GM23338 (cell line): ENCODE results near the gene PLEKHG5. TPM values are rescaled to one million over a fixed set of nuclear protein-coding genes. Genes with fewer than 3 reads are reported as not detected.

ENCODE experiments used
- ATAC-seq: fragments of 200-7000 bp; cut with Tn5 transposase; 3 replicates; pipeline ENCODE4 v1.9.1; 2020
- DNase-seq: peaks from one replicate; pipeline ENCODE4 v3.0.0-alpha.2; 2015; ENCODE audit warnings: low spot score
- H2AFZ ChIP-seq: fragments of 200-600 bp; sonication (generic); 2 replicates; pipeline ENCODE4 v1.8.0; 2016; ENCODE audit warnings: antibody characterized with exemption, mild to moderate bottlenecking, moderate library complexity
- H3F3A ChIP-seq: fragments of 200-600 bp; sonication (generic); replicated peaks from 2 replicates; pipeline ENCODE4 v1.8.0; 2017; ENCODE audit warnings: antibody characterized with exemption, mixed run types, low read depth
- H3K27ac ChIP-seq: fragments of 200-600 bp; sonication (generic); 2 replicates; pipeline ENCODE4 v1.6.1; 2016; ENCODE audit warnings: low read depth
- H3K27me3 ChIP-seq: fragments of 200-600 bp; sonication (generic); 2 replicates; pipeline ENCODE4 v1.8.0; 2016; ENCODE audit warnings: mild to moderate bottlenecking, mixed run types, moderate library complexity; ENCODE audit not compliant: insufficient read depth
- H3K36me3 ChIP-seq: fragments of 200-600 bp; sonication (generic); 2 replicates; pipeline ENCODE4 v1.8.0; 2016; ENCODE audit warnings: mild to moderate bottlenecking; ENCODE audit not compliant: insufficient read depth
- H3K4me1 ChIP-seq: fragments of 200-600 bp; sonication (generic); 2 replicates; pipeline ENCODE4 v1.8.0; 2016; ENCODE audit warnings: mild to moderate bottlenecking, moderate library complexity; ENCODE audit not compliant: insufficient read depth
- H3K4me2 ChIP-seq: fragments of 200-600 bp; sonication (generic); 2 replicates; pipeline ENCODE4 v1.7.1; 2017; ENCODE audit warnings: mixed run types
- H3K4me3 ChIP-seq: fragments of 200-600 bp; sonication (generic); 2 replicates; pipeline ENCODE4 v1.6.1; 2016; ENCODE audit warnings: mixed run types
- H3K79me2 ChIP-seq: fragments of 200-600 bp; sonication (generic); replicated peaks from 2 replicates; pipeline ENCODE4 v1.8.0; 2017; ENCODE audit warnings: mild to moderate bottlenecking; ENCODE audit not compliant: insufficient read depth
- H3K9me2 ChIP-seq: fragments of 200-600 bp; sonication (generic); 2 replicates; pipeline ENCODE4 v1.8.0; 2017; ENCODE audit not compliant: insufficient read depth
- H4K20me1 ChIP-seq: fragments of 200-600 bp; sonication (generic); replicated peaks from 2 replicates; pipeline ENCODE4 v1.8.0; 2017; ENCODE audit warnings: mild to moderate bottlenecking; ENCODE audit not compliant: insufficient read depth
- H3K27ac Mint-ChIP-seq: 2 replicates; pipeline ENCODE4 v1.8.0; 2020; ENCODE audit warnings: inconsistent platforms, mild to moderate bottlenecking, moderate library complexity, mixed read lengths
- H3K27me3 Mint-ChIP-seq: 3 replicates; pipeline ENCODE4 v1.8.0; 2022; ENCODE audit warnings: low read depth, mild to moderate bottlenecking, moderate library complexity, mixed read lengths, inconsistent platforms; ENCODE audit not compliant: insufficient read depth, poor library complexity
- H3K36me3 Mint-ChIP-seq: 3 replicates; pipeline ENCODE4 v1.8.0; 2021; ENCODE audit warnings: low read depth, mild to moderate bottlenecking, inconsistent platforms, moderate library complexity, mixed read lengths
- H3K4me1 Mint-ChIP-seq: 3 replicates; pipeline ENCODE4 v1.8.0; 2020; ENCODE audit warnings: mild to moderate bottlenecking, inconsistent platforms, mixed read lengths
- H3K4me3 Mint-ChIP-seq: 3 replicates; pipeline ENCODE4 v1.8.0; 2021; ENCODE audit warnings: moderate library complexity, mild to moderate bottlenecking, inconsistent platforms, mixed read lengths
- H3K9me3 Mint-ChIP-seq: 3 replicates; pipeline ENCODE4 v1.8.0; 2020; ENCODE audit warnings: moderate library complexity, mild to moderate bottlenecking, inconsistent platforms, mixed read lengths
- CREB1 ChIP-seq: fragments of 250-450 bp; sonication (Bioruptor Pico); IDR thresholded peaks from 2 replicates; pipeline ENCODE4 v1.5.0; 2020; ENCODE audit warnings: low read depth, mild to moderate bottlenecking, moderate library complexity
- NANOG ChIP-seq: IDR thresholded peaks from 2 replicates; pipeline ENCODE4 v1.6.1; 2016; ENCODE audit warnings: antibody characterized with exemption, borderline replicate concordance
- POLR2AphosphoS5 ChIP-seq: IDR thresholded peaks from 2 replicates; pipeline ENCODE4 v1.6.1; 2016; ENCODE audit warnings: antibody characterized with exemption, low read depth
- STAT1 ChIP-seq: IDR thresholded peaks from one replicate; pipeline ENCODE4 v1.6.1; 2016; ENCODE audit warnings: antibody characterized with exemption; ENCODE audit not compliant: unreplicated experiment
- ZNF114 ChIP-seq: fragments of 250-450 bp; sonication (Bioruptor Pico); IDR thresholded peaks from 2 replicates; pipeline ENCODE4 v1.5.0; 2020; ENCODE audit warnings: mild to moderate bottlenecking, moderate library complexity
- ZNF331 ChIP-seq: fragments of 250-450 bp; sonication (Bioruptor Pico); IDR thresholded peaks from 2 replicates; pipeline ENCODE4 v1.5.0; 2020; ENCODE audit warnings: low read depth, mild to moderate bottlenecking, moderate library complexity
- polyA plus RNA-seq: library from polyadenylated mRNA; unstranded; fragments of >200 nt; fragmentation: Nextera tagmentation; extraction: Ambion mirVana; gene quantifications from 2 replicates; pipeline ENCODE4 v1.2.1, GENCODE V29; 2016
- total RNA-seq: library from RNA; depleted of rRNA; stranded (reverse); fragments of >200 nt; shearing (Covaris generic); gene quantifications from 2 replicates; pipeline ENCODE4 v1.2.3, GENCODE V29; 2014
- TF ChIP-seq, protein P1 (sequence below), 2 experiments: fragments of 200-600 bp in 1 of 2; sonication (generic) in 1 of 2; conservative IDR thresholded peaks; 2 replicates each; pipeline versions ENCODE4 v1.5.1 to v1.6.1; 2016 to 2017; ENCODE audit warnings: antibody characterized with exemption in 2 of 2, low read depth in 2 of 2, mild to moderate bottlenecking in 2 of 2, moderate library complexity in 1 of 2
- TF ChIP-seq, protein P2 (sequence below): IDR thresholded peaks from 2 replicates; pipeline ENCODE4 v1.6.1; 2016; ENCODE audit warnings: antibody characterized with exemption
- TF ChIP-seq, protein P3 (sequence below): fragments of 250-450 bp; sonication (Bioruptor Pico); IDR thresholded peaks from 2 replicates; pipeline ENCODE4 v1.5.0; 2020; ENCODE audit warnings: mild to moderate bottlenecking, moderate library complexity

Gene PLEKHG5
- total and polyA plus RNA-seq, 2 experiments from 2014 or later = 9.0 to 26.4 TPM

DNA sequence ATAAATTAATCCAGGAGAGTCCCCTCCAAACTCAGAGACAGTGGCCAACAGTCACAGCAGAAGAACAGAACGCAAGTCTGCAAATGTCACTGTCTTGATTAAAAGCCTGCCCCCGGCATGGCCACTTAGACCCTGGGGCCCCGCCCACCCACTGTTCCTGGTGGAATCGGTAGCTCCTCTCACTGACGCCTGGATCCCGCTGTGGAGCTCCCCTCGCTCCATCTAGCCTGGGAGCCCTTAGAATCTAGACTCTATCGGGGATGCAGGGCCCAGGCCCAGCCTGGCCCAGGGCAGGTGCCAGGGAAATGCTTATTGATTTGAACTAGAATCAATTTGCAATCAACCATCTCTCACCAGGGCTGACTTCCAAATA is 21.4 kb upstream of the PLEKHG5 start:
- no peaks in the 10 kb centered on the region for H3F3A ChIP-seq
- Mint-ChIP-seq H3K4me1 (0 out of 3 replicates have a peak, but pooled peaks cover 2% of the 10 kb centered on the region), H3K27me3 (peaks cover 5% of the 10 kb centered on the region), H3K9me3 (no peaks in the 10 kb centered on the region), H3K36me3 (no peaks in the 10 kb centered on the region), H3K4me3 (no peak overlapping the region), H3K27ac (no peak overlapping the region)
- no peak overlapping the region for H3K4me2 ChIP-seq
- no peaks in the 10 kb centered on the region for H3K79me2 ChIP-seq
- ATAC-seq (no peak), DNase-seq (no peak)
- no peaks in the 10 kb centered on the region for H3K36me3 ChIP-seq
- no peak for TF ChIP-seq NANOG
- TF ChIP-seq, protein P1, sequence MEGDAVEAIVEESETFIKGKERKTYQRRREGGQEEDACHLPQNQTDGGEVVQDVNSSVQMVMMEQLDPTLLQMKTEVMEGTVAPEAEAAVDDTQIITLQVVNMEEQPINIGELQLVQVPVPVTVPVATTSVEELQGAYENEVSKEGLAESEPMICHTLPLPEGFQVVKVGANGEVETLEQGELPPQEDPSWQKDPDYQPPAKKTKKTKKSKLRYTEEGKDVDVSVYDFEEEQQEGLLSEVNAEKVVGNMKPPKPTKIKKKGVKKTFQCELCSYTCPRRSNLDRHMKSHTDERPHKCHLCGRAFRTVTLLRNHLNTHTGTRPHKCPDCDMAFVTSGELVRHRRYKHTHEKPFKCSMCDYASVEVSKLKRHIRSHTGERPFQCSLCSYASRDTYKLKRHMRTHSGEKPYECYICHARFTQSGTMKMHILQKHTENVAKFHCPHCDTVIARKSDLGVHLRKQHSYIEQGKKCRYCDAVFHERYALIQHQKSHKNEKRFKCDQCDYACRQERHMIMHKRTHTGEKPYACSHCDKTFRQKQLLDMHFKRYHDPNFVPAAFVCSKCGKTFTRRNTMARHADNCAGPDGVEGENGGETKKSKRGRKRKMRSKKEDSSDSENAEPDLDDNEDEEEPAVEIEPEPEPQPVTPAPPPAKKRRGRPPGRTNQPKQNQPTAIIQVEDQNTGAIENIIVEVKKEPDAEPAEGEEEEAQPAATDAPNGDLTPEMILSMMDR (conservative IDR thresholded peaks at IDR 0.05; ENCODE audit: low read depth in 2 of 2) = no peak
- TF ChIP-seq ZNF331 (CRISPR knock-in tag) = no peak
- no peak for TF ChIP-seq STAT1
- TF ChIP-seq, protein P2, sequence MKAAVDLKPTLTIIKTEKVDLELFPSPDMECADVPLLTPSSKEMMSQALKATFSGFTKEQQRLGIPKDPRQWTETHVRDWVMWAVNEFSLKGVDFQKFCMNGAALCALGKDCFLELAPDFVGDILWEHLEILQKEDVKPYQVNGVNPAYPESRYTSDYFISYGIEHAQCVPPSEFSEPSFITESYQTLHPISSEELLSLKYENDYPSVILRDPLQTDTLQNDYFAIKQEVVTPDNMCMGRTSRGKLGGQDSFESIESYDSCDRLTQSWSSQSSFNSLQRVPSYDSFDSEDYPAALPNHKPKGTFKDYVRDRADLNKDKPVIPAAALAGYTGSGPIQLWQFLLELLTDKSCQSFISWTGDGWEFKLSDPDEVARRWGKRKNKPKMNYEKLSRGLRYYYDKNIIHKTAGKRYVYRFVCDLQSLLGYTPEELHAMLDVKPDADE = no peak
- TF ChIP-seq CREB1 (CRISPR knock-in tag) = no peak
- TF ChIP-seq ZNF114 (CRISPR knock-in tag) = no peak
- TF ChIP-seq POLR2AphosphoS5 = no peak
- no peaks in the 10 kb centered on the region for H3K4me1 ChIP-seq
- H3K27me3 ChIP-seq = no peaks in the 10 kb centered on the region
- no peaks in the 10 kb centered on the region for H3K9me2 ChIP-seq
- no peak overlapping the region for H3K4me3 ChIP-seq
- H3K27ac ChIP-seq = no peak overlapping the region
- no peaks in the 10 kb centered on the region for H4K20me1 ChIP-seq
- no peak overlapping the region for H2AFZ ChIP-seq

DNA sequence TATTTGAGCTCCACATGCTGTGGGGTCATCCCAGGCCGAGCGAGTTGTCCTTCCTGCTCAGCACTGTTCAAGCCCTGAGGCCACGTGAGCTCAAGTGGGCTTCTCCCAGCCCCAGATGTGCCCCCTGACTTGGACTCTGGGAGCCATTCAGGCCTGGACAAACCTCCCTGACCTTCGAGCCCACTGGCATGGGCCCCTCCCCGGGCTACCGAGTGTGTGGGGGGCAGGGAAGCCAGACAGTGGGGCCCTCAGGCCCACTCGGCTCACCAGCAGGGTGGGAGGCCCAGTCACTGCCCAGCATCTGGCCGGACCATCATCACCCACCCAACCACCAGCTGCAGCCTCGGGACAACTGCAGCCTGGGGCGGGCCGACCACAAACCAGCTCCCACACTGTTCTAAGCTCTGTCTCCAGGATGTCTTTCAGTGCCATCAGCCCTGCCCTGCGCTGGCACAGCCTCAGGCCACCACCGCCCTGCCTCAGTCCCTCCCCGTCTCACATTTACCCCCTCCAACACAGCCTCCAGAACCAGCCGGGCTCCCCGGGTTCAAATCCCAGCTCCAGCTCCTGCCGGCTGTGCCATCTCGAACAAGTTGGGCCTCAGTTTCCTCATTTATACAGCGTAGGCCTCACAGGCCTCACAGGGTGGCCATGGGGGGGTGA is 20.9 kb upstream of the PLEKHG5 start:
- Histone ChIP-seq H3K4me3 (no peak overlapping the region), H3K36me3 (no peaks in the 10 kb centered on the region), H2AFZ (no peak overlapping the region), H4K20me1 (no peaks in the 10 kb centered on the region), H3K79me2 (no peaks in the 10 kb centered on the region), H3K27ac (no peak overlapping the region), H3K9me2 (no peaks in the 10 kb centered on the region), H3K27me3 (no peaks in the 10 kb centered on the region), H3K4me2 (no peak overlapping the region), H3F3A (no peaks in the 10 kb centered on the region), H3K4me1 (no peaks in the 10 kb centered on the region)
- Mint-ChIP-seq H3K27me3 (peaks cover 5% of the 10 kb centered on the region), H3K4me1 (0 out of 3 replicates have a peak, but pooled peaks cover 2% of the 10 kb centered on the region), H3K27ac (no peak overlapping the region), H3K36me3 (no peaks in the 10 kb centered on the region), H3K9me3 (no peaks in the 10 kb centered on the region), H3K4me3 (no peak overlapping the region)
- DNase-seq (no peak), ATAC-seq (no peak; the same call in 2 of the 3 replicates)
- TF ChIP-seq, protein P1 (conservative IDR thresholded peaks at IDR 0.05; ENCODE audit: low read depth in 2 of 2) = no peak
- TF ChIP-seq, protein P3, sequence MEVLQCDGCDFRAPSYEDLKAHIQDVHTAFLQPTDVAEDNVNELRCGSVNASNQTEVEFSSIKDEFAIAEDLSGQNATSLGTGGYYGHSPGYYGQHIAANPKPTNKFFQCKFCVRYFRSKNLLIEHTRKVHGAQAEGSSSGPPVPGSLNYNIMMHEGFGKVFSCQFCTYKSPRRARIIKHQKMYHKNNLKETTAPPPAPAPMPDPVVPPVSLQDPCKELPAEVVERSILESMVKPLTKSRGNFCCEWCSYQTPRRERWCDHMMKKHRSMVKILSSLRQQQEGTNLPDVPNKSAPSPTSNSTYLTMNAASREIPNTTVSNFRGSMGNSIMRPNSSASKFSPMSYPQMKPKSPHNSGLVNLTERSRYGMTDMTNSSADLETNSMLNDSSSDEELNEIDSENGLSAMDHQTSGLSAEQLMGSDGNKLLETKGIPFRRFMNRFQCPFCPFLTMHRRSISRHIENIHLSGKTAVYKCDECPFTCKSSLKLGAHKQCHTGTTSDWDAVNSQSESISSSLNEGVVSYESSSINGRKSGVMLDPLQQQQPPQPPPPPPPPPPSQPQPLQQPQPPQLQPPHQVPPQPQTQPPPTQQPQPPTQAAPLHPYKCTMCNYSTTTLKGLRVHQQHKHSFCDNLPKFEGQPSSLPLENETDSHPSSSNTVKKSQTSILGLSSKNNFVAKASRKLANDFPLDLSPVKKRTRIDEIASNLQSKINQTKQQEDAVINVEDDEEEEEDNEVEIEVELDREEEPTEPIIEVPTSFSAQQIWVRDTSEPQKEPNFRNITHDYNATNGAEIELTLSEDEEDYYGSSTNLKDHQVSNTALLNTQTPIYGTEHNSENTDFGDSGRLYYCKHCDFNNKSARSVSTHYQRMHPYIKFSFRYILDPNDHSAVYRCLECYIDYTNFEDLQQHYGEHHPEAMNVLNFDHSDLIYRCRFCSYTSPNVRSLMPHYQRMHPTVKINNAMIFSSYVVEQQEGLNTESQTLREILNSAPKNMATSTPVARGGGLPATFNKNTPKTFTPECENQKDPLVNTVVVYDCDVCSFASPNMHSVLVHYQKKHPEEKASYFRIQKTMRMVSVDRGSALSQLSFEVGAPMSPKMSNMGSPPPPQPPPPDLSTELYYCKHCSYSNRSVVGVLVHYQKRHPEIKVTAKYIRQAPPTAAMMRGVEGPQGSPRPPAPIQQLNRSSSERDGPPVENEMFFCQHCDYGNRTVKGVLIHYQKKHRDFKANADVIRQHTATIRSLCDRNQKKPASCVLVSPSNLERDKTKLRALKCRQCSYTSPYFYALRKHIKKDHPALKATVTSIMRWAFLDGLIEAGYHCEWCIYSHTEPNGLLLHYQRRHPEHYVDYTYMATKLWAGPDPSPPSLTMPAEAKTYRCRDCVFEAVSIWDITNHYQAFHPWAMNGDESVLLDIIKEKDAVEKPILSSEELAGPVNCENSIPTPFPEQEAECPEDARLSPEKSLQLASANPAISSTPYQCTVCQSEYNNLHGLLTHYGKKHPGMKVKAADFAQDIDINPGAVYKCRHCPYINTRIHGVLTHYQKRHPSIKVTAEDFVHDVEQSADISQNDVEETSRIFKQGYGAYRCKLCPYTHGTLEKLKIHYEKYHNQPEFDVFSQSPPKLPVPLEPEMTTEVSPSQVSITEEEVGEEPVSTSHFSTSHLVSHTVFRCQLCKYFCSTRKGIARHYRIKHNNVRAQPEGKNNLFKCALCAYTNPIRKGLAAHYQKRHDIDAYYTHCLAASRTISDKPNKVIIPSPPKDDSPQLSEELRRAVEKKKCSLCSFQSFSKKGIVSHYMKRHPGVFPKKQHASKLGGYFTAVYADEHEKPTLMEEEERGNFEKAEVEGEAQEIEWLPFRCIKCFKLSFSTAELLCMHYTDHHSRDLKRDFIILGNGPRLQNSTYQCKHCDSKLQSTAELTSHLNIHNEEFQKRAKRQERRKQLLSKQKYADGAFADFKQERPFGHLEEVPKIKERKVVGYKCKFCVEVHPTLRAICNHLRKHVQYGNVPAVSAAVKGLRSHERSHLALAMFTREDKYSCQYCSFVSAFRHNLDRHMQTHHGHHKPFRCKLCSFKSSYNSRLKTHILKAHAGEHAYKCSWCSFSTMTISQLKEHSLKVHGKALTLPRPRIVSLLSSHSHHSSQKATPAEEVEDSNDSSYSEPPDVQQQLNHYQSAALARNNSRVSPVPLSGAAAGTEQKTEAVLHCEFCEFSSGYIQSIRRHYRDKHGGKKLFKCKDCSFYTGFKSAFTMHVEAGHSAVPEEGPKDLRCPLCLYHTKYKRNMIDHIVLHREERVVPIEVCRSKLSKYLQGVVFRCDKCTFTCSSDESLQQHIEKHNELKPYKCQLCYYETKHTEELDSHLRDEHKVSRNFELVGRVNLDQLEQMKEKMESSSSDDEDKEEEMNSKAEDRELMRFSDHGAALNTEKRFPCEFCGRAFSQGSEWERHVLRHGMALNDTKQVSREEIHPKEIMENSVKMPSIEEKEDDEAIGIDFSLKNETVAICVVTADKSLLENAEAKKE (CRISPR knock-in tag) = no peak
